ENCODE measurements around the gene RGS11.

The RGS11 gene

DNA sequence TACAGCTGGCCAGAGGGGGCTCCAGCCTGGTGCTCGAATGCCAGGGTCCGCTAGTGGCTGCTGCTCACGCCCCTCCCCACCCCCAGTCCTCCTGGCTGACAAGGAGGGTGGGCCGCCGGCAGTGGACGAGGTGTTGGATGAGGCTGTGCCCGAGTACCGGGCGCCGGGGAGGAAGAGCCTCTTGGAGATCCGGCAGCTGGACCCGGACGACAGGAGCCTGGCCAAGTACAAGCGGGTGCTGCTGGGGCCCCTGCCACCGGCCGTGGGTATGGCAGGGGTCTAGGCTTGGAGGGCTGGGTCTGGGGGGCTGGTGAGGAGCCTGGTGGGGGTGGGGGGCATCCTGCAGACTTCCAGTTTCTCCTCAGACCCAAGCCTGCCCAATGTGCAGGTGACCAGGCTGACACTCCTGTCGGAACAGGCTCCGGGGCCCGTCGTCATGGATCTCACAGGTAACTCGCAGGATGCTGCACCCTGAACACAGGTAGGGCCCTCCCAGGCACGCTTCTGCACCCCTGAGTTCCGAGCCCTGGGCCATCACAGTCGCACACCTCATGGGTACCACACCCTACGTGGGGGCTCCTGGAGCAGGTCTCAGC, 6.0 kb upstream of the RGS11 start:
- in situ Hi-C loops (cut with HindIII; ENCODE audit: low sequenced_read_pairs) = no loop called here
- no peak for DNase-seq (ENCODE audit: low read depth)
- TF ChIP-seq, protein P1, sequence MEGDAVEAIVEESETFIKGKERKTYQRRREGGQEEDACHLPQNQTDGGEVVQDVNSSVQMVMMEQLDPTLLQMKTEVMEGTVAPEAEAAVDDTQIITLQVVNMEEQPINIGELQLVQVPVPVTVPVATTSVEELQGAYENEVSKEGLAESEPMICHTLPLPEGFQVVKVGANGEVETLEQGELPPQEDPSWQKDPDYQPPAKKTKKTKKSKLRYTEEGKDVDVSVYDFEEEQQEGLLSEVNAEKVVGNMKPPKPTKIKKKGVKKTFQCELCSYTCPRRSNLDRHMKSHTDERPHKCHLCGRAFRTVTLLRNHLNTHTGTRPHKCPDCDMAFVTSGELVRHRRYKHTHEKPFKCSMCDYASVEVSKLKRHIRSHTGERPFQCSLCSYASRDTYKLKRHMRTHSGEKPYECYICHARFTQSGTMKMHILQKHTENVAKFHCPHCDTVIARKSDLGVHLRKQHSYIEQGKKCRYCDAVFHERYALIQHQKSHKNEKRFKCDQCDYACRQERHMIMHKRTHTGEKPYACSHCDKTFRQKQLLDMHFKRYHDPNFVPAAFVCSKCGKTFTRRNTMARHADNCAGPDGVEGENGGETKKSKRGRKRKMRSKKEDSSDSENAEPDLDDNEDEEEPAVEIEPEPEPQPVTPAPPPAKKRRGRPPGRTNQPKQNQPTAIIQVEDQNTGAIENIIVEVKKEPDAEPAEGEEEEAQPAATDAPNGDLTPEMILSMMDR (IDR thresholded peaks at IDR 0.05; ENCODE audit: low read depth, low read length, missing control alignments) = no peak
- no peak overlapping the region for H3K4me3 ChIP-seq (ENCODE audit: low read depth, low read length)

GRCh38 chr16:280991-281659, 5.4 kb upstream of the RGS11 start:
- TF ChIP-seq, protein P1 (IDR thresholded peaks at IDR 0.05; ENCODE audit: low read depth, low read length, missing control alignments) = no peak
- in situ Hi-C loops (cut with HindIII; ENCODE audit: low sequenced_read_pairs) = no loop called here
- peak overlapping the region; percentile 21 for H3K4me3 ChIP-seq (ENCODE audit: low read depth, low read length)
- DNase-seq (ENCODE audit: low read depth) = no peak

GRCh38 chr16:280552-280951, 4.8 kb upstream of the RGS11 start, which contains the start of gene ARHGDIG:
Gene ARHGDIG, plus strand, starts transcription at chr16:280591. Its CDS starts 90 bp downstream, at chr16:280681.
- in situ Hi-C loops (cut with HindIII; ENCODE audit: low sequenced_read_pairs) = no loop called here
- peak within 1 kb of the TSS; percentile 21 for H3K4me3 ChIP-seq (ENCODE audit: low read depth, low read length)
- no peak for DNase-seq (ENCODE audit: low read depth)

DNA sequence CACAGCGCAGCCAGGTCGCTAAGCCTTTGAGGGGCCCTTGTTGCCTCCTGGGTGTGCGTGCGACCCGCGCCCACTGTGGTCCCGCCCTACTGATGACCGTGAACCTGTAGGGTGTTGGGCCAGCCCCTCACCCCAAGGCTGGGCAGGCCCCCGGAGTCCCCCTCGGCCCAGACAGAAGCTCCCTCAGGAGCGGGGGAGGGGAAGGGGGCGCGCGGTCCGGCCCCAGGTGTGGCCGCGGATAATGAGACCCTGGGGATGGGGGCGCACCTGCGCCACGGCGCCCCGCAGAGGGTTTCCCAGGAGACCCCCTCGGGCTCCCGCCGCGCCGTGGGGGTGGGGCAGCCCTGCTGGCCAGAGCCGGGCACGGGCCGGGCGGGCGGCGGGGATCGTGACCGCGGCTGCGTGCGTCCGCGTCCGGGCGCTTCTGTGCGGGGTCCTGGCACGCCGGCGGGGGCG, 4.3 kb upstream of the RGS11 start:
- in situ Hi-C loops (cut with HindIII; ENCODE audit: low sequenced_read_pairs) = no loop called here
- H3K4me3 ChIP-seq (ENCODE audit: low read depth, low read length) = no peak overlapping the region

More at GRCh38 chr16:280552-280951, 4.8 kb upstream of the RGS11 start, which contains the start of gene ARHGDIG:
- TF ChIP-seq, protein P1 (IDR thresholded peaks at IDR 0.05; ENCODE audit: low read depth, low read length, missing control alignments) = no peak

DNA sequence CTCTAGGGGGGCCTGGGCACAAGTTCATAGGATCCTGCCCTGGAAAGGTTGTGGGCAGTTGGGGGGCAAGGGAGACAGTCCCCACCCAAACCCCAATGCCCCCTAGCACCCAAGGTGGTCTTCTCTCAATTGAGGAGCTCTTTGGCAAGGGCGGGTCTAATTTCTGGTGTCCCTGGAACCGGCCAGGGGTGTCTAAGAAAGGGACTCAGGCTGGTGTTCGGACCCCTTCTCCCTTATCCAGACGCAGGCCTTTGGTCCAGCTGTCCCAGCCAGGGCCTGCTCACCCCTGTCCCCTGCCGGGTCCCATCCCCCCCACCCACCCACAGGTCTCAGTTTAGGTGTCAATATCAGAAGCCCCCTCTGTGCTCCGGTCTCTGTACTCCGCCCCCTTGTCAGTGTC, 3.8 kb upstream of the RGS11 start:
- no peak for DNase-seq (ENCODE audit: low read depth)
- TF ChIP-seq, protein P1 (IDR thresholded peaks at IDR 0.05; ENCODE audit: low read depth, low read length, missing control alignments) = no peak
- no peak overlapping the region for H3K4me3 ChIP-seq (ENCODE audit: low read depth, low read length)
- in situ Hi-C loops (cut with HindIII; ENCODE audit: low sequenced_read_pairs) = no loop called here

More for the DNA sequence above, 4.3 kb upstream of the RGS11 start:
- TF ChIP-seq, protein P1 (IDR thresholded peaks at IDR 0.05; ENCODE audit: low read depth, low read length, missing control alignments) = no peak
- no peak for DNase-seq (ENCODE audit: low read depth)

DNA sequence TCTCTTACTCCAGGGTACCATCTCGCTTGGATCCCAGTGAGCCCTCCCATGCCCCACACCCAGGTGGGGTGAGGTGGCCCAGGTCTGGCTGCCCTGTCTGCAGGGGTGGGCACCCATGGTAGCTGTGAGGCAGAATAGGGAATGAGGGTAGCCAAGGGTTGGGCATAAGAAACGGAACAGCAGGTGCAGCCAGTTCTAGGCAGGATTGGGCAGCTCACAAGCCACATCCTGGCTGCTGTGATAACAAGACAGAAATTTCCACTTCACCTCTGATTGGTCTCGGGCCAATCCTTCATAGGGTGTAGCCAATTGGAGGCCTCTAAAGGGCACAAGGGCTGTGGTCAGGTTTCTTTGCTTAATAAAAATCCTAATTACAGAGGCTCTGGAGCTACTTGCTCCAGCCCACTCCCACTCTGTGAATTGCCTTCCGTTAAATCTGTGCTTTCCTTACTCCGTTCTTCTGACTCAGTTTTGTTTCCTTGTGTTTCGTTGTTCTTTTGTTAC, 3.2 kb upstream of the RGS11 start:
- in situ Hi-C loops (cut with HindIII; ENCODE audit: low sequenced_read_pairs) = no loop called here
- H3K4me3 ChIP-seq (ENCODE audit: low read depth, low read length) = no peak overlapping the region
- TF ChIP-seq, protein P1 (IDR thresholded peaks at IDR 0.05; ENCODE audit: low read depth, low read length, missing control alignments) = no peak
- DNase-seq (ENCODE audit: low read depth) = no peak

Data from astrocyte of the cerebellum (primary cell).